ENCODE data around the gene SHISA4. TPM values are rescaled to one million over a fixed set of nuclear protein-coding genes. Genes with fewer than 3 reads are reported as not detected.
"Not testable (repeated sequence)": the region's sequence is repeated elsewhere in the genome, so short reads cannot be mapped to it uniquely, and the experiment has no call there.

The SHISA4 gene
- total and polyA plus RNA-seq, 2 donors (not counting 3 experiments of a cell fraction or from before 2014, with no cell fraction given), result 25.6 to 78.2 TPM

GRCh38 chr1:201939148-201939547 is 50.5 kb downstream of the SHISA4 start:
- ChIA-PET POLR2A (no interaction called here), CTCF (interaction anchor here (1.5 to 1.9 kb wide), 2 partner anchors 14 to 43 kb away, joined by 5 to 8 read pairs; no protein-coding TSS in a partner anchor)
- Histone ChIP-seq H3K36me3 (ENCODE audit: control insufficient read depth in 2 of 2, extremely low read depth in 1 of 2, insufficient read depth in 2 of 2, low read length in 2 of 2) (no peaks in the 10 kb centered on the region), H3K27me3 (ENCODE audit: control insufficient read depth in 2 of 2, insufficient read depth in 2 of 2, low read length in 2 of 2) (no peaks in the 10 kb centered on the region), H3K4me3 (replicated peaks in 1 of 3; ENCODE audit: insufficient read depth in 1 of 3, low read depth in 1 of 3, low read length in 3 of 3) (no peak overlapping the region), H4K20me1 (replicated peaks; ENCODE audit: control insufficient read depth, extremely low read depth, insufficient read depth, low read length) (no peaks in the 10 kb centered on the region), H2AFZ (ENCODE audit: low read depth, low read length) (no peak overlapping the region), H3K27ac (ENCODE audit: insufficient read depth, low read depth, low read length) (no peak overlapping the region), H3K9me3 (replicated peaks; ENCODE audit: control insufficient read depth, insufficient read depth, low read length) (no peaks in the 10 kb centered on the region), H3K4me1 (ENCODE audit: control insufficient read depth, extremely low read depth, insufficient read depth, low read length) (no peaks in the 10 kb centered on the region), H3K9me1 (replicated peaks; ENCODE audit: control insufficient read depth, extremely low read depth, insufficient read depth, low read length) (no peaks in the 10 kb centered on the region), H3K9ac (replicated peaks; ENCODE audit: extremely low read depth, insufficient read depth, low read length) (no peak overlapping the region), H3K4me2 (ENCODE audit: insufficient read depth, low read length) (no peak overlapping the region), H3K79me2 (ENCODE audit: control insufficient read depth, insufficient read depth, low read length) (no peaks in the 10 kb centered on the region)
- FAIRE-seq, result no peak
- dilution Hi-C loops (cut with MboI; ENCODE audit: extremely low pct_ligation_motif_present, low sequenced_read_pairs), result no loop called here
- no TSS peak for BruUV-seq (replicated peaks)
- no peak for DNase-seq (ENCODE audit: low read depth, low spot score)
- intact Hi-C loops (cut with micrococcal nuclease), result no loop called here
- no peak for TF ChIP-seq POLR2AphosphoS5 (IDR thresholded peaks at IDR 0.05; ENCODE audit: insufficient read depth, low read depth, low read length)
- TF ChIP-seq FOS (IDR thresholded peaks at IDR 0.05; ENCODE audit: borderline replicate concordance, insufficient read depth, low read length), result no peak
- TF ChIP-seq POLR2A (IDR thresholded peaks at IDR 0.05; ENCODE audit: low read depth, low read length), result no peak
- TF ChIP-seq CTCF (IDR thresholded peaks at IDR 0.05; ENCODE audit: extremely low read depth in 1 of 2, insufficient read depth in 1 of 2, low read depth in 1 of 2, low read length in 2 of 2), result no peak

- ChIA-PET CTCF (interaction anchor here (1.5 to 1.9 kb wide), 2 partner anchors 14 to 44 kb away, joined by 5 to 8 read pairs; no protein-coding TSS in a partner anchor), POLR2A (no interaction called here)
- Histone ChIP-seq H3K27ac (ENCODE audit: insufficient read depth, low read depth, low read length) (no peak overlapping the region), H2AFZ (ENCODE audit: low read depth, low read length) (no peak overlapping the region), H3K9ac (replicated peaks; ENCODE audit: extremely low read depth, insufficient read depth, low read length) (no peak overlapping the region), H3K4me2 (ENCODE audit: insufficient read depth, low read length) (no peak overlapping the region), H3K36me3 (ENCODE audit: control insufficient read depth in 2 of 2, extremely low read depth in 1 of 2, insufficient read depth in 2 of 2, low read length in 2 of 2) (no peaks in the 10 kb centered on the region), H4K20me1 (replicated peaks; ENCODE audit: control insufficient read depth, extremely low read depth, insufficient read depth, low read length) (no peaks in the 10 kb centered on the region), H3K9me3 (replicated peaks; ENCODE audit: control insufficient read depth, insufficient read depth, low read length) (no peaks in the 10 kb centered on the region), H3K9me1 (replicated peaks; ENCODE audit: control insufficient read depth, extremely low read depth, insufficient read depth, low read length) (no peaks in the 10 kb centered on the region), H3K4me1 (ENCODE audit: control insufficient read depth, extremely low read depth, insufficient read depth, low read length) (no peaks in the 10 kb centered on the region), H3K4me3 (replicated peaks in 1 of 3; ENCODE audit: insufficient read depth in 1 of 3, low read depth in 1 of 3, low read length in 3 of 3) (no peak overlapping the region), H3K27me3 (ENCODE audit: control insufficient read depth in 2 of 2, insufficient read depth in 2 of 2, low read length in 2 of 2) (peaks cover 0 to under 1% of the 10 kb centered on the region in 2 experiments), H3K79me2 (ENCODE audit: control insufficient read depth, insufficient read depth, low read length) (no peaks in the 10 kb centered on the region)
- no TSS peak for BruUV-seq (replicated peaks)
- TF ChIP-seq MYC (IDR thresholded peaks at IDR 0.05; ENCODE audit: low read depth, low read length) (no peak), POLR2A (IDR thresholded peaks at IDR 0.05; ENCODE audit: low read depth, low read length) (no peak), JUN (IDR thresholded peaks at IDR 0.05; ENCODE audit: borderline replicate concordance, insufficient read depth, insufficient read length, low read depth) (no peak), POLR2AphosphoS5 (IDR thresholded peaks at IDR 0.05; ENCODE audit: insufficient read depth, low read depth, low read length) (no peak)
- FAIRE-seq (no peak), DNase-seq (ENCODE audit: low read depth, low spot score) (no peak)
- intact Hi-C loops (cut with micrococcal nuclease) (no loop called here), dilution Hi-C loops (cut with MboI; ENCODE audit: extremely low pct_ligation_motif_present, low sequenced_read_pairs) (no loop called here)
Measured at GRCh38 chr1:201939574-201939973, 50.9 kb downstream of the SHISA4 start.

GRCh38 chr1:201940316-201940715 is 51.6 kb downstream of the SHISA4 start:
- H4K20me1 ChIP-seq (replicated peaks; ENCODE audit: control insufficient read depth, extremely low read depth, insufficient read depth, low read length); H3K27ac ChIP-seq (ENCODE audit: insufficient read depth, low read depth, low read length); H3K27me3 ChIP-seq (ENCODE audit: control insufficient read depth in 2 of 2, insufficient read depth in 2 of 2, low read length in 2 of 2); H2AFZ ChIP-seq (ENCODE audit: low read depth, low read length); intact Hi-C loops (cut with micrococcal nuclease); H3K4me2 ChIP-seq (ENCODE audit: insufficient read depth, low read length); H3K4me3 ChIP-seq (replicated peaks in 1 of 3; ENCODE audit: insufficient read depth in 1 of 3, low read depth in 1 of 3, low read length in 3 of 3); POLR2A ChIA-PET; DNase-seq (ENCODE audit: low read depth, low spot score); H3K9ac ChIP-seq (replicated peaks; ENCODE audit: extremely low read depth, insufficient read depth, low read length); H3K36me3 ChIP-seq (ENCODE audit: control insufficient read depth in 2 of 2, extremely low read depth in 1 of 2, insufficient read depth in 2 of 2, low read length in 2 of 2); H3K79me2 ChIP-seq (ENCODE audit: control insufficient read depth, insufficient read depth, low read length); BruUV-seq (replicated peaks); H3K9me1 ChIP-seq (replicated peaks; ENCODE audit: control insufficient read depth, extremely low read depth, insufficient read depth, low read length); FAIRE-seq; H3K9me3 ChIP-seq (replicated peaks; ENCODE audit: control insufficient read depth, insufficient read depth, low read length); dilution Hi-C loops (cut with MboI; ENCODE audit: extremely low pct_ligation_motif_present, low sequenced_read_pairs); H3K4me1 ChIP-seq (ENCODE audit: control insufficient read depth, extremely low read depth, insufficient read depth, low read length): not testable (repeated sequence)
- CTCF ChIA-PET, result interaction anchor here (1.9 kb wide), 1 partner anchor 44 kb away, joined by 8 read pairs; no protein-coding TSS in a partner anchor
